K562 (cell line): Measurements from ENCODE around the gene GAB2. TPM values are rescaled to one million over a fixed set of nuclear protein-coding genes. Genes with fewer than 3 reads are reported as not detected.

Experiments
- CCNT2 ChIP-seq: IDR thresholded peaks from 2 replicates; pipeline ENCODE4 v1.6.1; 2011; ENCODE audit warnings: borderline replicate concordance, low read depth, mild to moderate bottlenecking, moderate library complexity, mixed read lengths, low read length; ENCODE audit not compliant: insufficient read length; ENCODE audit errors: extremely low read depth
- DEAF1 ChIP-seq: fragments of 450-650 bp; formaldehyde crosslinking; IDR thresholded peaks from 2 replicates; pipeline ENCODE4 v1.4.0; 2020; ENCODE audit warnings: mild to moderate bottlenecking, moderate library complexity
- IFI16 ChIP-seq: fragments of 250-450 bp; sonication (Bioruptor Pico); IDR thresholded peaks from 2 replicates; pipeline ENCODE4 v2.1.2; 2022; ENCODE audit warnings: mild to moderate bottlenecking, inconsistent platforms
- TEAD4 ChIP-seq, 2 experiments: sonication (generic) in 1 of 2; formaldehyde crosslinking in 1 of 2; IDR thresholded peaks; 2 replicates each; pipeline versions ENCODE4 v1.6.1 to v1.8.0; 2012 to 2022; ENCODE audit warnings: borderline replicate concordance in 1 of 2, inconsistent platforms in 1 of 2, low read length in 1 of 2, mild to moderate bottlenecking in 1 of 2, missing genetic modification reagents in 1 of 2
- polyA plus RNA-seq, 8 experiments: library from polyadenylated mRNA; depleted of rRNA in 4 of 8; stranded (reverse) in 5 of 8; unstranded in 3 of 8; fragments of >200 nt; fragmentation: Nextera tagmentation in 2 of 8; fragmentation: Illumina TruSeq in 1 of 8; extraction: Ambion mirVana in 2 of 8; extraction: Trizol in 1 of 8; gene quantifications; 2 replicates each; pipeline versions ENCODE4 v1.2.1 to v1.2.3, GENCODE V29; 2011 to 2014; ENCODE audit warnings: inconsistent platforms in 1 of 8, missing spikeins in 1 of 8
- total RNA-seq, 7 experiments: library from RNA; depleted of rRNA in 6 of 7; stranded (reverse); fragments of >200 nt in 6 of 7; fragmentation: Illumina TruSeq in 2 of 7; extraction: Trizol in 2 of 7; gene quantifications; 2 replicates each; pipeline versions ENCODE4 v1.2.1 to v1.2.3, GENCODE V29; 2011 to 2021; ENCODE audit warnings: low replicate concordance in 1 of 7
- TF ChIP-seq, protein P1 (sequence below), 2 experiments: IDR thresholded peaks in 1 of 2; conservative IDR thresholded peaks in 1 of 2; 2 replicates each; pipeline ENCODE4 v1.6.1; 2016; ENCODE audit warnings: low read depth in 2 of 2, mild to moderate bottlenecking in 1 of 2, missing compliant biosample characterization in 1 of 2, missing genetic modification characterization in 1 of 2, moderate library complexity in 1 of 2
- TF ChIP-seq, protein P2 (sequence below): sonication (generic); formaldehyde crosslinking; IDR thresholded peaks from 2 replicates; pipeline ENCODE4 v1.8.0; 2022; ENCODE audit warnings: mild to moderate bottlenecking, missing genetic modification reagents

GAB2 gene
- total and polyA plus RNA-seq, 9 of the 15 experiments (the other 6 are each of a cell fraction or from before 2014, with no cell fraction given), result 2.3 to 35.2 (median 16.1) TPM

GRCh38 chr11:78166855-78167469 is 250.7 kb downstream of the GAB2 start (continued):
- TF ChIP-seq, protein P1, sequence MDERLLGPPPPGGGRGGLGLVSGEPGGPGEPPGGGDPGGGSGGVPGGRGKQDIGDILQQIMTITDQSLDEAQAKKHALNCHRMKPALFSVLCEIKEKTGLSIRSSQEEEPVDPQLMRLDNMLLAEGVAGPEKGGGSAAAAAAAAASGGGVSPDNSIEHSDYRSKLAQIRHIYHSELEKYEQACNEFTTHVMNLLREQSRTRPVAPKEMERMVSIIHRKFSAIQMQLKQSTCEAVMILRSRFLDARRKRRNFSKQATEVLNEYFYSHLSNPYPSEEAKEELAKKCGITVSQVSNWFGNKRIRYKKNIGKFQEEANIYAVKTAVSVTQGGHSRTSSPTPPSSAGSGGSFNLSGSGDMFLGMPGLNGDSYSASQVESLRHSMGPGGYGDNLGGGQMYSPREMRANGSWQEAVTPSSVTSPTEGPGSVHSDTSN (CRISPR knock-in tag; IDR thresholded peaks at IDR 0.05; ENCODE audit: low read depth), result no peak
- TF ChIP-seq, protein P1 (tag; conservative IDR thresholded peaks at IDR 0.05; ENCODE audit: low read depth), result 0 out of 2 replicates have a peak, but pooled peaks have one; percentile 17
- 0 out of 2 replicates have a peak, but pooled peaks have one; percentile 9 for TF ChIP-seq IFI16
- TF ChIP-seq, protein P2, sequence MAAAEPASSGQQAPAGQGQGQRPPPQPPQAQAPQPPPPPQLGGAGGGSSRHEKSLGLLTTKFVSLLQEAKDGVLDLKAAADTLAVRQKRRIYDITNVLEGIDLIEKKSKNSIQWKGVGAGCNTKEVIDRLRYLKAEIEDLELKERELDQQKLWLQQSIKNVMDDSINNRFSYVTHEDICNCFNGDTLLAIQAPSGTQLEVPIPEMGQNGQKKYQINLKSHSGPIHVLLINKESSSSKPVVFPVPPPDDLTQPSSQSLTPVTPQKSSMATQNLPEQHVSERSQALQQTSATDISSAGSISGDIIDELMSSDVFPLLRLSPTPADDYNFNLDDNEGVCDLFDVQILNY, result no peak; the same call in 1 of the 2 replicates
- peak; percentile 43; the same call in 1 of the 2 replicates for TF ChIP-seq TEAD4 (IDR thresholded peaks at IDR 0.05; ENCODE audit: low read length)
- TF ChIP-seq TEAD4 (CRISPR knock-in tag; IDR thresholded peaks at IDR 0.05; ENCODE audit: borderline replicate concordance), result no peak
- no peak for TF ChIP-seq DEAF1 (CRISPR knock-in tag)
- TF ChIP-seq CCNT2, result no peak
- TF ChIP-seq, all 486 proteins: peak for 27

Other genes with a start within 250 kb of the GAB2 start
- 1.5 and 2.1 TPM in 2 replicates for gene KCTD21, start 229.2 kb downstream of the GAB2 start, total RNA-seq (2014; rRNA removed)
- gene KCTD21, start 229.2 kb downstream of the GAB2 start, total RNA-seq (2014; rRNA removed; fragmentation: Illumina TruSeq; extraction: Trizol), result 1.7 and 1.9 TPM in 2 replicates
- gene KCTD21, start 229.2 kb downstream of the GAB2 start, total RNA-seq (2015; rRNA removed; fragmentation: Illumina TruSeq; extraction: Trizol), result 2.0 and 2.4 TPM in 2 replicates
- 2.2 and 2.4 TPM in 2 replicates for gene KCTD21, start 229.2 kb downstream of the GAB2 start, total RNA-seq (2021)
- gene KCTD21, start 229.2 kb downstream of the GAB2 start, polyA plus RNA-seq (2011; rRNA removed), result 4.2 and 5.4 TPM in 2 replicates
- 3.3 and 4.3 TPM in 2 replicates for gene KCTD21, start 229.2 kb downstream of the GAB2 start, polyA plus RNA-seq (2014; fragmentation: Illumina TruSeq; extraction: Trizol)
- gene KCTD21, start 229.2 kb downstream of the GAB2 start, polyA plus RNA-seq (2014; fragmentation: Nextera tagmentation; extraction: Ambion mirVana), result under 1 TPM; 0.34 to 0.80 TPM
- 1.7 and 1.8 TPM in 2 replicates for gene KCTD21, start 229.2 kb downstream of the GAB2 start, polyA plus RNA-seq (2014; rRNA removed)
- 3.3 and 4.8 TPM in 2 replicates for gene USP35, start 228.9 kb downstream of the GAB2 start, total RNA-seq (2014; rRNA removed)
- 1.6 and 2.1 TPM in 2 replicates for gene USP35, start 228.9 kb downstream of the GAB2 start, total RNA-seq (2014; rRNA removed; fragmentation: Illumina TruSeq; extraction: Trizol)
- gene USP35, start 228.9 kb downstream of the GAB2 start, total RNA-seq (2015; rRNA removed; fragmentation: Illumina TruSeq; extraction: Trizol), result 2.4 and 3.3 TPM in 2 replicates
- 3.8 and 4.1 TPM in 2 replicates for gene USP35, start 228.9 kb downstream of the GAB2 start, total RNA-seq (2021)
- gene USP35, start 228.9 kb downstream of the GAB2 start, polyA plus RNA-seq (2011; rRNA removed), result 3.9 and 4.4 TPM in 2 replicates
- 3.0 and 3.6 TPM in 2 replicates for gene USP35, start 228.9 kb downstream of the GAB2 start, polyA plus RNA-seq (2014; fragmentation: Illumina TruSeq; extraction: Trizol)
- under 1 TPM; 0.01 to 0.07 TPM for gene USP35, start 228.9 kb downstream of the GAB2 start, polyA plus RNA-seq (2014; fragmentation: Nextera tagmentation; extraction: Ambion mirVana)
- gene USP35, start 228.9 kb downstream of the GAB2 start, polyA plus RNA-seq (2014; rRNA removed), result 3.6 and 4.0 TPM in 2 replicates
- gene NARS2, start 157.0 kb upstream of the GAB2 start, total RNA-seq (2014; rRNA removed), result 25.5 and 28.6 TPM in 2 replicates
- 43.5 and 44.8 TPM in 2 replicates for gene NARS2, start 157.0 kb upstream of the GAB2 start, total RNA-seq (2014; rRNA removed; fragmentation: Illumina TruSeq; extraction: Trizol)
- 37.0 and 41.3 TPM in 2 replicates for gene NARS2, start 157.0 kb upstream of the GAB2 start, total RNA-seq (2015; rRNA removed; fragmentation: Illumina TruSeq; extraction: Trizol)
- gene NARS2, start 157.0 kb upstream of the GAB2 start, total RNA-seq (2021), result 29.3 and 31.0 TPM in 2 replicates
- 33.3 and 48.0 TPM in 2 replicates for gene NARS2, start 157.0 kb upstream of the GAB2 start, polyA plus RNA-seq (2011; rRNA removed)
- gene NARS2, start 157.0 kb upstream of the GAB2 start, polyA plus RNA-seq (2014; fragmentation: Illumina TruSeq; extraction: Trizol), result 28.7 and 29.8 TPM in 2 replicates
- gene NARS2, start 157.0 kb upstream of the GAB2 start, polyA plus RNA-seq (2014; fragmentation: Nextera tagmentation; extraction: Ambion mirVana), result 10 to 100 TPM; 34.2 to 34.9 TPM
- gene NARS2, start 157.0 kb upstream of the GAB2 start, polyA plus RNA-seq (2014; rRNA removed), result 26.8 and 31.5 TPM in 2 replicates